Measurements from ENCODE around the gene CPOX.
"Not testable (repeated sequence)": the region's sequence is repeated elsewhere in the genome, so short reads cannot be mapped to it uniquely, and the experiment has no call there.

CPOX gene

GRCh38 chr3:98593046-98593936, at the start of gene CPOX:
TSS of gene CPOX (minus strand) at chr3:98593611. CDS start at chr3:98593504, 107 bp downstream.
- peak; percentile 91 for DNase-seq

DNA sequence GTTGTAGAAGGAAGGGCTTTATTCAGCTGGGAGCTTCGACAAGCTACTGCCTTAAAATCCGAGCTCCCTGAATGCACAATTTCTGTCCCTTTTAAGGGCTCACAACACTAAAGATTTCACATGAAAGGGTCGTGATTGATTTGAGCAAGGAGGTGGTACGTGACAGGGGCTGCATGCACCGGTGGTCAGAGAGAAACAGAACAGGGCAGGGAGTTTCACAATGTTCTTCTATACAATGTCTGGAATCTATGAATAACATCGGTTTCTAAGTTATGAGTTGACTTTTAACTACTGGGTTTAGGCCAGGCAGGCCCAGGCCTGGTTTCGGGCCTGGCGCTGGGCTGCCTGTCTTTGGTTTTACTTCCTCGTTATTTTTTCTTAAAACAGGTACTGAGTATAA, 49.4 kb upstream of the CPOX start:
- not testable (repeated sequence) for DNase-seq

GRCh38 chr3:98641756-98642155, 48.3 kb upstream of the CPOX start:
- not testable (repeated sequence) for DNase-seq

DNA sequence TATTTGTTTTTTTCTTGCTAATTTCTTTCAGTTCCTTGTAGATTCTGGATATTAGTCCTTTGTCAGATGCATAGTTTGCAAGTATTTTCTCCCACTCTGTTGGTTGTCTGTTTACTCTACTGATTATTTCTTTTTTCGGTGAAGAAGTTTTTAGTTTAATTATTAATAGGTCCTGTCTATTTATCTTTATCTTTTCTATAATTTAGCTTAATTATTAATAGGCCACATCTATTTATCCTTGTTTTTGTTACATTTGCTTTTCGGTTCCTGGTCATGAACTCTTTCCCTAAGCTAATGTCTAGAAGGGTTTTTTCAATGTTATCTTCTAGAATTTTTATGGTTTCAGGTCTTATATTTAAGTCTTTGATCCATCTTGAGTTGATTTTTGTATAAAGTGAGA, 45.1 kb upstream of the CPOX start:
- not testable (repeated sequence) for DNase-seq

- no peak for DNase-seq
Observed at GRCh38 chr3:98630416-98630815, 37.0 kb upstream of the CPOX start.

- no peak for DNase-seq
Observed at GRCh38 chr3:98628317-98628716, 34.9 kb upstream of the CPOX start.

DNA sequence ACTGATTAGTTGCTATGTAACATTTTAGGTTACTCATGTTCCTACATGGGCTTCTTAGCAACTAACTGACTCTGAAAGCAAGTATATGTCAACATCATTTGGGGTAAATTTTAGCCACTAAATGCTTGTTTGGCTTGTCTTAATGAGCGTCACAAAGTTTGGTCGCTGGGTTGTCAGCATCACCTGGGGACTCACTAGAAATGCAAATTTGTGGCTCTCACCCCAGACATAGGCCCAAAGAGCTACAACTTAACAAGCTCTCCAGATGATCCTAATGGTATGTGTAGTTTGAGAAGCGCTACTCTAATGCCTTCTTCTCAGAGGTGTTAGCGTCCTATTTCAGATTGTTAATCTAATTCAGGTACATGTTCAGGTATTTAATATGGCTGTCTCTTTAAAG, 32.7 kb upstream of the CPOX start:
- DNase-seq: no peak

GRCh38 chr3:98623572-98624280, 30.3 kb upstream of the CPOX start:
- no peak for DNase-seq

- DNase-seq: no peak
Observed at GRCh38 chr3:98617841-98618240, 24.4 kb upstream of the CPOX start.

GRCh38 chr3:98613616-98614015, 20.2 kb upstream of the CPOX start:
- no peak for DNase-seq

GRCh38 chr3:98612996-98613517, 19.6 kb upstream of the CPOX start:
- peak; percentile 24 for DNase-seq

DNA sequence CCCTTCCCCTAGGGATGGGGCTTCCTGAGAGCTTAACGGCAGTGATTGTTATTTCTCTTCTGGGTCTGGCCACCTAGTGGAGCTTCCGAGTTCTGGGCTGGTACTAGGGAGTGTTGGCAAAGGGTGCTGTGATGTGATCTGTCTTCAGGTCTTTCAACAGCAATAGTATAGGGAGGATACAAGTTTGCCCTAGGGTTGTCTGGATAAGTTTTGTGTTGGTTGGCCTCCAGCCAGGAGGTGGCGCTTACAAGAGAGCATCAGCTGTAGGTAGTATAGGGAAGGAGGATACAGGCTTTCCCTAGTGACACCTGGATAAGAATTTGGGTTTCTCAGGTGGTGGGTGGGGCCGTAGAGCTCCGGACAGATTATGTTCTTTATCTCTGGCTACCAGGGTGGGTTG, 19.2 kb upstream of the CPOX start:
- no peak for DNase-seq

- DNase-seq: no peak
Observed at GRCh38 chr3:98608029-98608428, 14.6 kb upstream of the CPOX start.

DNA sequence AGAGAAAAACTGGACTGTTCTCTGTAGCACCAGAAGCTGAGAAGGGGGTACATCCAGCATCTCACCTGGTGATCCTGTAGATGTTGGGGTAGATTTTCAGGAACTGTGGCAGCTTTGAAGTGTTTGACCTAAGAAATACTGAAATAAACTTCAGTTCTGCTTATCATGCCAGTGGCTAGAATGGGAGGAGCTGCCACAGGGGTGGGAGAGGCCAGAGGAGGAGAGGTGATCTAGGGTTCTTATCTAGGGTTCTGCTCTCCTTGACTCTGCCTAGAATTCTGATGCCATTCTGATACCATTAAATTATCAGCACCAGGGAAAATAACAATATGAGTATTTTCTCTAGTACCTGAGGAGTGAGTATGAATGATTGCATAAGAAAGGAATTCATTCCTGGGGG, 10.2 kb upstream of the CPOX start:
- DNase-seq: no peak

- DNase-seq: peak; percentile 38
Observed at GRCh38 chr3:98602078-98602678, 8.8 kb upstream of the CPOX start.

GRCh38 chr3:98601180-98601579, 7.8 kb upstream of the CPOX start:
- no peak for DNase-seq

GRCh38 chr3:98600412-98601095, 7.1 kb upstream of the CPOX start:
- DNase-seq: no peak

DNA sequence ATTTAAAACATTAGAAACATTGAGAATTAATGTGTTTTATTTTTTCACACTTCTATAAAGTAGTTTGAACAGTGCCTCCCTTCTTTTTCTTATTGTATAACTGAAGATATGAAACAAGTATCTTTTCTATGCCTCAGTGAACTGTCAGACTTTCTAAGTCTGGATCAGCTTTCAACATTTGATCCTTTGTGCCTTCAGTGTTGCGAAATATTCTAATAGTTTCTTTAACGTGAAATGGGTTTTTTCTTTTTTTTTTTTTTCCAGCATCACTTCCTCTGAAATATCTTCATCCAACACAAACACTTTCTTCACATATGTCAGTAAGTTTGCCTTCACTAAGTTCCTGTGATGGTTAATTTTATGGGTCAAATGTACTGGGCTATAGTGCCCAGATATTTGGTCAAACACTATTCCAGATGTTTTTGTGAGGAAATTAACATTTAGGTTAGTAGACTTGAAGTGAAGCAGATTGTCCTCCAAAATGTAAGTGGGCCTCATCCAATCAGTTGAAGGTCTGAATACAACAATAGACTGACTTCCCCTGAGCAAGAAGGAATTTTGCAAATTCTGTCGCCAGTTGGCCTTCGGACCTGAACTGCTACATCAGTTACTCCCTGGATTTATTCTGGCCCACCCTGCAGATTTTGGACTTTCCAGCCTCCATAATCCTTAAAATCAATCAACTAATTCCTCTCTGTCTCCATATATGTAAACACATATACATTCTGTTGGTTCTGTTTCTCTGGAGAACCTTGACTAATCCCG, 6.4 kb upstream of the CPOX start:
- DNase-seq: no peak

DNA sequence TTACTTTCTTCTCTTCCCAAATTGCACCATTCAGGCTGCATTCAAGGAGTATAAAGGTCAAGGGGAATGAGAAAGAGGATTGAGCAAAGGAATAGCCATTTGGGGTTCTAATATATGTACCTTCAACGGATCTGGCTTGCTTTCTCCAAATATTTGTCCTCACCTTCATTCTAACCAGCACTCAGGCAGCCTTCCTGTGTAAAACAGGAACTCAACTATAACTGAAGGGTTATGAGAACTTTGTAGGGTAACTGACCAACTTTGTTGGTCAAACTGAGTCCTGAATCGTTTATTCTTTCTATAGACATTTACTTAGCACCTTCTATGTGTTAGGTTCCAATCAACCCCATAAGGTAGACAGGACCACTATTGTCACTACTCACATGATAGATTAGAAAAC, 5.1 kb upstream of the CPOX start:
- no peak for DNase-seq

- no peak for DNase-seq
Observed at GRCh38 chr3:98596541-98597500, 3.4 kb upstream of the CPOX start.

DNA sequence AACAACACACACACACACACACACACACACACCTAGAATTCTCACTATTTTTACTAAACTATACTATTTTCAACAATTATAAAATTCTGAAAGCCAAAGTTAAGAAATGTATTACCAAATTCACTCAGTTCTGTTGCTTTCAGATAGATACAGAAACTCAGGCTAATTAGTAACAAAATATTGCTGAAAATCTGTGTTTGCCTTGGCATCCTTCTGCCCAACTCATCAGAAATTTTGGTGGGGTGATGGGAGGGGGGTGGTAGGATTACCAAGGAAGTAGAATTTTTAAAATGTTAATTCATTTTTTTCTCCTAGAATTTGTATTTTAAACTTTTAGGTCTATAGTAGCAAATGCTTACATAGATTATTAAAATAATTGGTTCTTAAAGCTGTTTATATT, 2.7 kb upstream of the CPOX start:
- DNase-seq: no peak
